Esophagus squamous epithelium (tissue), 4 donors: Measurements from ENCODE around the gene TBRG4.

Experiments
- POLR2A ChIP-seq, 4 donors: fragments of 450-650 bp; IDR thresholded peaks; one replicate each; pipeline ENCODE4 v1.6.1; 2017; ENCODE audit warnings: antibody characterized with exemption in 4 of 4, mild to moderate bottlenecking in 4 of 4, moderate library complexity in 3 of 4
- TF ChIP-seq, protein P1 (sequence below), 6 experiments: fragments of 450-650 bp in 4 of 6; fragments of 200-600 bp in 2 of 6; sonication (generic) in 2 of 6; IDR thresholded peaks; one replicate each; pipeline ENCODE4 v1.5.1; 2016 to 2019; ENCODE audit warnings: antibody characterized with exemption in 6 of 6, mild to moderate bottlenecking in 4 of 6, moderate library complexity in 4 of 6

DNA sequence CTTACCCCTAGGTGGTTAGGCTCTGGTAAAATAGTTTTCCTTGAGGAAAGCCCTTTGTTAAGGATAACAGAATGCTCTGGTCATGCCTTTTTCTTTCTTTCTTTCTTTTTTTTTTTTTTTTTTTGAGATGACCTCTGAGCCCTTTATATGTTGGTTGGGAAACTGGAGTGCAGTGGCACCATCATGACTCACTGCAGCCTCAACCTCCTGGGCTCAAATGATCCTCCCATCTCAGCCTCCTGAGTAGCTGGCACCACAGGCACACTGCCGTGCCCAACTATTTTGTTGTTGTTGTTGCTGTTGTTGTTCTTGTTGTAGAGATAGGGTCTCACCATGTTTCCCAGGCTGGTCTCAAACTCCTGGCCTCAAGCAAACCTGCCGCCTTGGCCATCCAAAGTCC lies 50.1 kb downstream of the TBRG4 start:
- TF ChIP-seq, protein P1, sequence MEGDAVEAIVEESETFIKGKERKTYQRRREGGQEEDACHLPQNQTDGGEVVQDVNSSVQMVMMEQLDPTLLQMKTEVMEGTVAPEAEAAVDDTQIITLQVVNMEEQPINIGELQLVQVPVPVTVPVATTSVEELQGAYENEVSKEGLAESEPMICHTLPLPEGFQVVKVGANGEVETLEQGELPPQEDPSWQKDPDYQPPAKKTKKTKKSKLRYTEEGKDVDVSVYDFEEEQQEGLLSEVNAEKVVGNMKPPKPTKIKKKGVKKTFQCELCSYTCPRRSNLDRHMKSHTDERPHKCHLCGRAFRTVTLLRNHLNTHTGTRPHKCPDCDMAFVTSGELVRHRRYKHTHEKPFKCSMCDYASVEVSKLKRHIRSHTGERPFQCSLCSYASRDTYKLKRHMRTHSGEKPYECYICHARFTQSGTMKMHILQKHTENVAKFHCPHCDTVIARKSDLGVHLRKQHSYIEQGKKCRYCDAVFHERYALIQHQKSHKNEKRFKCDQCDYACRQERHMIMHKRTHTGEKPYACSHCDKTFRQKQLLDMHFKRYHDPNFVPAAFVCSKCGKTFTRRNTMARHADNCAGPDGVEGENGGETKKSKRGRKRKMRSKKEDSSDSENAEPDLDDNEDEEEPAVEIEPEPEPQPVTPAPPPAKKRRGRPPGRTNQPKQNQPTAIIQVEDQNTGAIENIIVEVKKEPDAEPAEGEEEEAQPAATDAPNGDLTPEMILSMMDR (IDR thresholded peaks at IDR 0.05), result no peak
- TF ChIP-seq POLR2A (IDR thresholded peaks at IDR 0.05), result no peak
